GM12873 (cell line): Measurements from ENCODE around the gene MMP12.

Experiments
- TF ChIP-seq, protein P1 (sequence below): IDR thresholded peaks from 2 replicates; pipeline ENCODE4 v1.5.1; 2012; ENCODE audit warnings: low read depth, mild to moderate bottlenecking, moderate library complexity, low read length, control low read depth; ENCODE audit not compliant: insufficient read depth; ENCODE audit errors: missing control alignments

MMP12 gene

DNA sequence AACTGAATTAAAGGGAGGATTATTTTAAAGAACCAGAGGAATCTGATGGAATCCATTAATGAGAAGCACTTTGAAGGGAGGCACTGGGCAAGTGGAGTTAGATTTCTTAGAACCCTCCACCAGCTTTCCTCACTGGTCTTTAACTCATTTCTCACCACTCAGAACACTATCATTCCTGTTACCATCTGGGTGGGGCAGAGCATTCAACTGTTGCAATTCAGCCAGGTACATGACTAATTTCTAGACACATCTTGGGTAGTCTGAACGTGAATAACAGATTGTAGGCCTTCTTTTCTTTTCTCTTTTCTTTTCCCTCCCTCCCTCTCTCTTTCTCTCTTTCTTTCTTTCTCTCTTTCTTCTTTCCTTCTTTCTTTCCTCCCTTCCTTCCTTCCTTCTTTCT is 61.3 kb downstream of the MMP12 start:
- TF ChIP-seq, protein P1, sequence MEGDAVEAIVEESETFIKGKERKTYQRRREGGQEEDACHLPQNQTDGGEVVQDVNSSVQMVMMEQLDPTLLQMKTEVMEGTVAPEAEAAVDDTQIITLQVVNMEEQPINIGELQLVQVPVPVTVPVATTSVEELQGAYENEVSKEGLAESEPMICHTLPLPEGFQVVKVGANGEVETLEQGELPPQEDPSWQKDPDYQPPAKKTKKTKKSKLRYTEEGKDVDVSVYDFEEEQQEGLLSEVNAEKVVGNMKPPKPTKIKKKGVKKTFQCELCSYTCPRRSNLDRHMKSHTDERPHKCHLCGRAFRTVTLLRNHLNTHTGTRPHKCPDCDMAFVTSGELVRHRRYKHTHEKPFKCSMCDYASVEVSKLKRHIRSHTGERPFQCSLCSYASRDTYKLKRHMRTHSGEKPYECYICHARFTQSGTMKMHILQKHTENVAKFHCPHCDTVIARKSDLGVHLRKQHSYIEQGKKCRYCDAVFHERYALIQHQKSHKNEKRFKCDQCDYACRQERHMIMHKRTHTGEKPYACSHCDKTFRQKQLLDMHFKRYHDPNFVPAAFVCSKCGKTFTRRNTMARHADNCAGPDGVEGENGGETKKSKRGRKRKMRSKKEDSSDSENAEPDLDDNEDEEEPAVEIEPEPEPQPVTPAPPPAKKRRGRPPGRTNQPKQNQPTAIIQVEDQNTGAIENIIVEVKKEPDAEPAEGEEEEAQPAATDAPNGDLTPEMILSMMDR, result no peak
